ENCODE results near the gene ANKRD27.
"Not testable (repeated sequence)": the region's sequence is repeated elsewhere in the genome, so short reads cannot be mapped to it uniquely, and the experiment has no call there.

The ANKRD27 gene

DNA sequence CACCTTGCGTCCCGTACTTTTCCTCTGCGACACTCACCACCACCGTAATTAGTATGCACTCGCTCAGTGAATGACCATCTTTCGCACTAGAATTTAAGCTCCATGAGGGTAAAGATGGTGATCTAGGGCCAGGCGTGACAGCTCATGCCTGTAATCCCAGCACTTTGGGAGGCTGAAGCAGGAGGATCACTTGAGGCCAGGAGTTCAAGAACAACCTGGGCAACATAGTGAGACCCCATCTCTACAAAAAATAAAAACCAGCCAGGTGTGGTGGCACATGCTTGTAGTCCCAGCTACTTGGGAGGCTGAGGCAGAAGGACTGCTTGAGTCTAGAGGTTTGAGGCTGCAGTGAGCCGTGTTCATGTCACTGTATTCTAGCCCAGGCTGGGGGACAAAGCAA lies 18.6 kb downstream of the ANKRD27 start:
- H3K27me3 Mint-ChIP-seq; H3K4me3 Mint-ChIP-seq; H3K9me3 Mint-ChIP-seq; H3K27ac Mint-ChIP-seq; intact Hi-C loops (cut with micrococcal nuclease): not testable (repeated sequence)
- peaks cover 21% of the 10 kb centered on the region for H3K4me1 Mint-ChIP-seq (ENCODE audit: low read depth)
- H3K36me3 Mint-ChIP-seq (ENCODE audit: low read depth), result peaks cover 85% of the 10 kb centered on the region

DNA sequence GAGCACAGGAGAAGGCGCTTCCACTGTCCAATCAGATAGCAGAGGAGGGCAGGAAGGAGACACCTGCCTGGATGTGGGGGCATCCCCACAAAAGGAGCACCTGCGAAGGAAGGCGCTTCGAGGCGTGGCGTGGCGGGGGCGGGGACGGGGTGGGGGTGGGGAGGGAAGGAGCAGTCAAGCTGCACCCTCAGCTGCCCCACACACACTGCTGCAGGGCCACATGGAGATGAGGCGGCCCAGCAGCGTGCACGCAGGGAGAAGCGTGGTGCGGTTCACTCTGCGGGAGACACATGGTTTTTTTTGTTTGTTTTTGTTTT lies 21.4 kb downstream of the ANKRD27 start:
- Mint-ChIP-seq H3K4me3 (no peak overlapping the region), H3K9me3 (no peaks in the 10 kb centered on the region), H3K27me3 (no peaks in the 10 kb centered on the region), H3K27ac (no peak overlapping the region), H3K36me3 (ENCODE audit: low read depth) (peaks cover 90% of the 10 kb centered on the region), H3K4me1 (ENCODE audit: low read depth) (peaks cover 18% of the 10 kb centered on the region)
- intact Hi-C loops (cut with micrococcal nuclease), result no loop called here

- intact Hi-C loops (cut with micrococcal nuclease), result no loop called here
- Mint-ChIP-seq H3K4me1 (ENCODE audit: low read depth) (peaks cover 18% of the 10 kb centered on the region), H3K27me3 (no peaks in the 10 kb centered on the region), H3K4me3 (no peak overlapping the region), H3K27ac (no peak overlapping the region), H3K9me3 (no peaks in the 10 kb centered on the region), H3K36me3 (ENCODE audit: low read depth) (peaks cover 90% of the 10 kb centered on the region)
These were observed 21.9 kb downstream of the ANKRD27 start for GRCh38 chr19:32652894-32653598.

DNA sequence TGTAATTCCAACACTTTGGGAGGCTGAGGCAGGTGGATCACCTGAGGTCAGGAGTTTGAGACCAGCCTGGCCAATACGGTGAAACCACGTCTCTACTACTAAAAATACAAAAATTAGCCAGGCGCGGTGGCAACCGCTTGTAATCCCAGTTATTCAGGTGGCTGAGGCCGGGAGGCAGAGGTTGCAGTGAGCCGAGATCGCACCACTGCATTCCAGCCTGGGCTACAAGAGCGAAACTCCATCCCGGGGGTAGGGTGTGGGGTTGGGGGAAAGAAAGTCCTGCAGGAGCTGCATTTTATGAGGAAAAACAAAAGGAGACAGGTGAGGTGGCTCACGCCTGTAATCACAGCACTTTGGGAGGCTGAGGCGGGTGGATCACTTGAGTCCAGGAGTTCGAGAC lies 22.6 kb downstream of the ANKRD27 start:
- H3K27me3 Mint-ChIP-seq; intact Hi-C loops (cut with micrococcal nuclease); H3K4me3 Mint-ChIP-seq; H3K9me3 Mint-ChIP-seq; H3K27ac Mint-ChIP-seq: not testable (repeated sequence)
- H3K36me3 Mint-ChIP-seq (ENCODE audit: low read depth), result peaks cover 90% of the 10 kb centered on the region
- peaks cover 18% of the 10 kb centered on the region for H3K4me1 Mint-ChIP-seq (ENCODE audit: low read depth)

DNA sequence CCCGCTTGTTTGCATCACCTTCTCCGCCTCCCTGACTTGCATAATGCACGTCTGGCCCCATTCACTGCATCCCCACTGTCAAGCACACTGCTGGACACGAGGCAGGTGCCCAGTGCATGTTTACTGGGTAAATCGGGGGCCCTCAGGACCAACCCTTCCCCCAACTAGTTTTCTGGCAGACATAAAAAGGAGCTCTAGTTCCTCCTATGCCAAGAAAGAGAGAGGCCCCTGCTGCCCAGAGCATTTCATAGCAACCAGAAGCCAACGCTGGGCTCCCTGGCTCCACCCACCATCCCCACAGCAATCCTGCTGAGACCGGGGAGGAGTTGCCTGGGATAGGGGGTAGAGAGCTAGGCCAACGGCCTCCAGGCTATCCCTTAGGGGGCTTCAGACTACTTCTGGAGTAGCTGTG lies 23.2 kb downstream of the ANKRD27 start:
- H3K9me3 Mint-ChIP-seq, result no peaks in the 10 kb centered on the region
- H3K36me3 Mint-ChIP-seq (ENCODE audit: low read depth), result peaks cover 90% of the 10 kb centered on the region
- H3K27ac Mint-ChIP-seq, result no peak overlapping the region
- intact Hi-C loops (cut with micrococcal nuclease), result no loop called here
- H3K4me3 Mint-ChIP-seq, result no peak overlapping the region
- H3K27me3 Mint-ChIP-seq, result no peaks in the 10 kb centered on the region
- peaks cover 18% of the 10 kb centered on the region for H3K4me1 Mint-ChIP-seq (ENCODE audit: low read depth)

- Mint-ChIP-seq H3K27me3 (no peaks in the 10 kb centered on the region), H3K4me1 (ENCODE audit: low read depth) (peaks cover 18% of the 10 kb centered on the region), H3K9me3 (no peaks in the 10 kb centered on the region), H3K27ac (no peak overlapping the region), H3K4me3 (no peak overlapping the region), H3K36me3 (ENCODE audit: low read depth) (peaks cover 90% of the 10 kb centered on the region)
- intact Hi-C loops (cut with micrococcal nuclease), result no loop called here
These were observed 24.3 kb downstream of the ANKRD27 start for GRCh38 chr19:32650671-32651070.

- Mint-ChIP-seq H3K27me3 (no peaks in the 10 kb centered on the region), H3K27ac (no peak overlapping the region)
- intact Hi-C loops (cut with micrococcal nuclease), result no loop called here
These were observed 25.2 kb downstream of the ANKRD27 start for GRCh38 chr19:32649751-32650150.

DNA sequence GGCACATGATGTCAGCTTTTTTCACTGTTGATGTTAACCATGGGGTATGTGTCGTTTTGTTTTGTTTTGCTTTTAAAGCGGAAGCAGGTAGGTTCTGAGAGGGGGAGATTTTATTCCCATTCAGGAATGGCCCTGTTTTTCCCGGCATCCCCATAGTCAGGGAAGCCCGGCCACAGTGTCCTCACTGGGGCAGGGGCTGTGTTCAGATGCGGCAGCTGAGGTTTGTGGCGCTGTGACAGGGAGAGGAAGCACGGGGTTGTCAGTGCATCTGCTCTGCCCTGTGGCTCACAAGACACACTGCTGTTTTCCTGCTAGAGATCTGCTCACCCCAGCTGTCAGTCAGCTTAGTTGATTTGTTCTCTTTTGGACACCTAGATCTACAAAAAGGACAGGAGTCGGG lies 27.6 kb downstream of the ANKRD27 start:
- intact Hi-C loops (cut with micrococcal nuclease), result no loop called here
- Mint-ChIP-seq H3K27ac (no peak overlapping the region), H3K27me3 (no peaks in the 10 kb centered on the region), H3K36me3 (ENCODE audit: low read depth) (peaks cover 86% of the 10 kb centered on the region), H3K9me3 (no peaks in the 10 kb centered on the region), H3K4me1 (ENCODE audit: low read depth) (peaks cover 7% of the 10 kb centered on the region), H3K4me3 (no peak overlapping the region)

More at GRCh38 chr19:32649751-32650150, 25.2 kb downstream of the ANKRD27 start:
- Mint-ChIP-seq H3K4me1 (ENCODE audit: low read depth) (peaks cover 18% of the 10 kb centered on the region), H3K9me3 (no peaks in the 10 kb centered on the region), H3K4me3 (no peak overlapping the region), H3K36me3 (ENCODE audit: low read depth) (peaks cover 86% of the 10 kb centered on the region)

DNA sequence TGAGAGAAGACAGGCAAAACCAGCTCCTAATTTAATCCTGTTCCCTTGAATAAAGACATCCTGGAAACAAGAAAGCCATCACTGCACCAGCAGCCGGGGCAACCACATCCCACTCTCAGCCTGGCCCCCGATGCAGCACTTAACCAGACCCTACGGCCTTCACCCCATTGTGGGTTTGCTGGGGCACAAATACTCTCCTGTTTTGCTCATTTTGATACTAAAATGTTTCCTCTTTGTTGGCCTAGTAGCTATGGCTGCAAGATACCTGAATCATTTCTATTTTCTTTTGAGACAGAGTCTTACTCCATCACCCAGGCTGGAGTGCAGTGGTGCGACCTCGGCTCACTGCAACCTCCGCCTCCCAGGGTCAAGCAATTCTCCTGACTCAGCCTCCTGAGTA lies 28.4 kb downstream of the ANKRD27 start:
- intact Hi-C loops (cut with micrococcal nuclease), result no loop called here
- Mint-ChIP-seq H3K36me3 (ENCODE audit: low read depth) (peaks cover 90% of the 10 kb centered on the region), H3K27me3 (no peaks in the 10 kb centered on the region), H3K4me1 (ENCODE audit: low read depth) (peaks cover 2% of the 10 kb centered on the region), H3K4me3 (no peak overlapping the region), H3K27ac (no peak overlapping the region), H3K9me3 (no peaks in the 10 kb centered on the region)

DNA sequence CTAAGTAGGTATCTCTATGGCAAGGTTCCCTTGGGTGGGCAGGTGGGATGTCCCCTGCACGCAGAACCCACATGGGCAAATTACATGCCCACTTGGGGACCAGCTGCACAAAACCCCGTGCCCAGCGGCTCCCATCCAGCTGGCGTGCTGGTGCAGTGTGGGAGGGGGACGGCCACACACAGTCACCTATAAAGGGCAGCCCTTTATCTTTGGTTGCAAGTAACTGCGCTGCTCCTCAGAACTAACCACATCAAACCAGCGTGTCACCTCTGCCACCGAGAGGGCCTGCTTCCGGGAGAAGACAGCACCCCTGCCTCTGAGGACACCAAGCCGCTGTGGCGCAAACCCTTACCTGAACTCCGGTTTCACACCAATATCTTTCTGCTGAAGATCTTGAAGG lies 32.2 kb downstream of the ANKRD27 start:
- H3K4me1 Mint-ChIP-seq (ENCODE audit: low read depth), result no peaks in the 10 kb centered on the region
- H3K27me3 Mint-ChIP-seq, result no peaks in the 10 kb centered on the region
- no peaks in the 10 kb centered on the region for H3K9me3 Mint-ChIP-seq
- H3K27ac Mint-ChIP-seq, result no peak overlapping the region
- intact Hi-C loops (cut with micrococcal nuclease), result no loop called here
- H3K36me3 Mint-ChIP-seq (ENCODE audit: low read depth), result peaks cover 96% of the 10 kb centered on the region
- no peak overlapping the region for H3K4me3 Mint-ChIP-seq

GRCh38 chr19:32638625-32639024 lies 36.4 kb downstream of the ANKRD27 start:
- Mint-ChIP-seq H3K4me1 (ENCODE audit: low read depth) (no peaks in the 10 kb centered on the region), H3K9me3 (no peaks in the 10 kb centered on the region), H3K27ac (no peak overlapping the region), H3K36me3 (ENCODE audit: low read depth) (peaks cover 96% of the 10 kb centered on the region), H3K4me3 (no peak overlapping the region), H3K27me3 (no peaks in the 10 kb centered on the region)
- intact Hi-C loops (cut with micrococcal nuclease), result no loop called here

- Mint-ChIP-seq H3K36me3 (ENCODE audit: low read depth) (peaks cover 90% of the 10 kb centered on the region), H3K27ac (no peak overlapping the region), H3K27me3 (no peaks in the 10 kb centered on the region), H3K4me3 (no peak overlapping the region), H3K9me3 (no peaks in the 10 kb centered on the region), H3K4me1 (ENCODE audit: low read depth) (no peaks in the 10 kb centered on the region)
- intact Hi-C loops (cut with micrococcal nuclease), result no loop called here
These were observed 37.5 kb downstream of the ANKRD27 start for GRCh38 chr19:32637480-32637879.

- H3K9me3 Mint-ChIP-seq, result no peaks in the 10 kb centered on the region
- no peaks in the 10 kb centered on the region for H3K27me3 Mint-ChIP-seq
- peaks cover 90% of the 10 kb centered on the region for H3K36me3 Mint-ChIP-seq (ENCODE audit: low read depth)
- no peak overlapping the region for H3K4me3 Mint-ChIP-seq
- intact Hi-C loops (cut with micrococcal nuclease), result no loop called here
- H3K4me1 Mint-ChIP-seq (ENCODE audit: low read depth), result no peaks in the 10 kb centered on the region
- H3K27ac Mint-ChIP-seq, result no peak overlapping the region
These were observed 43.6 kb downstream of the ANKRD27 start for GRCh38 chr19:32631381-32631780.

GRCh38 chr19:32630338-32630737 lies 44.6 kb downstream of the ANKRD27 start:
- Mint-ChIP-seq H3K27me3 (no peaks in the 10 kb centered on the region), H3K9me3 (no peaks in the 10 kb centered on the region)
- intact Hi-C loops (cut with micrococcal nuclease), result no loop called here

GRCh38 chr19:32627714-32628270 lies 47.2 kb downstream of the ANKRD27 start:
- H3K4me1 Mint-ChIP-seq (ENCODE audit: low read depth), result no peaks in the 10 kb centered on the region
- H3K27me3 Mint-ChIP-seq, result no peaks in the 10 kb centered on the region
- no peak overlapping the region for H3K4me3 Mint-ChIP-seq
- no peaks in the 10 kb centered on the region for H3K9me3 Mint-ChIP-seq
- intact Hi-C loops (cut with micrococcal nuclease), result no loop called here
- no peak overlapping the region for H3K27ac Mint-ChIP-seq
- peaks cover 99% of the 10 kb centered on the region for H3K36me3 Mint-ChIP-seq (ENCODE audit: low read depth)

More at GRCh38 chr19:32630338-32630737, 44.6 kb downstream of the ANKRD27 start:
- Mint-ChIP-seq H3K27ac (no peak overlapping the region), H3K36me3 (ENCODE audit: low read depth) (peaks cover 90% of the 10 kb centered on the region), H3K4me3 (no peak overlapping the region), H3K4me1 (ENCODE audit: low read depth) (no peaks in the 10 kb centered on the region)
